Effector memory CD4-positive, alpha-beta T cell (primary cell): ENCODE data around the gene SPOCK2.

Experiments
- DNase-seq, 3 donors: peaks; one replicate each; pipeline ENCODE4 v3.0.0-alpha.2; 2020
- H3K27ac ChIP-seq: 2 replicates; pipeline ENCODE4 v1.7.0; 2013; ENCODE audit warnings: mild to moderate bottlenecking, low read length, moderate library complexity; ENCODE audit not compliant: insufficient read depth, poor library complexity, severe bottlenecking
- H3K27me3 ChIP-seq: replicated peaks from 2 replicates; pipeline ENCODE4 v1.7.0; 2013; ENCODE audit warnings: mild to moderate bottlenecking, low read length; ENCODE audit not compliant: insufficient read depth, control insufficient read depth, poor library complexity, severe bottlenecking
- H3K36me3 ChIP-seq: 2 replicates; pipeline ENCODE4 v1.7.0; 2013; ENCODE audit warnings: mild to moderate bottlenecking, low read length, moderate library complexity; ENCODE audit not compliant: control insufficient read depth, insufficient read depth
- H3K4me1 ChIP-seq: 2 replicates; pipeline ENCODE4 v1.7.0; 2013; ENCODE audit warnings: low read length, mild to moderate bottlenecking; ENCODE audit not compliant: control insufficient read depth, insufficient read depth, poor library complexity, severe bottlenecking
- H3K4me3 ChIP-seq: 2 replicates; pipeline ENCODE4 v1.7.0; 2013; ENCODE audit warnings: low read length, low read depth, mild to moderate bottlenecking; ENCODE audit not compliant: insufficient read depth, poor library complexity, severe bottlenecking
- H3K9me3 ChIP-seq: 2 replicates; pipeline ENCODE4 v1.7.0; 2013; ENCODE audit warnings: mild to moderate bottlenecking, low read length, moderate library complexity; ENCODE audit not compliant: control insufficient read depth

SPOCK2 gene

DNA sequence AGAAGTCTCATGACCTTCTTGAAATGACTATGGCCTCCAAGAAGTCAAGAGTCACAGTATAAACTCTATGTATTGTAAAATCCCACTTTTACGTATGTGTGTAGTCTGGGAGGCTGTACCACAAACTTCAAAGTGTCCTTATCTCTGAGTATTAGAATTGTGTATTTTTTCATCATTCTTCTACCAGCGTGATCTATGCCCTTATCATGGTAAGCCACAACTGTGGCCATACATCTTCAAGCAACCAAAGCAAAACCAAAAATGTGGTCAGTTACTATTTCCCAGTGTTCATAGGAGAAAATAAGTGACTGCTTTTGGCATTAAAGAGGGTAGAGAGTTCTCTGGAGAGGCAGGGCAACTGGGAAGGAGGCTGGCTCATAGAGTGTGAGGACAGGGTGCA, 42.8 kb downstream of the SPOCK2 start:
- Histone ChIP-seq H3K27me3 (no peaks in the 10 kb centered on the region), H3K4me3 (no peak overlapping the region), H3K36me3 (no peaks in the 10 kb centered on the region), H3K4me1 (no peaks in the 10 kb centered on the region), H3K27ac (no peak overlapping the region), H3K9me3 (no peaks in the 10 kb centered on the region)
- no peak for DNase-seq

DNA sequence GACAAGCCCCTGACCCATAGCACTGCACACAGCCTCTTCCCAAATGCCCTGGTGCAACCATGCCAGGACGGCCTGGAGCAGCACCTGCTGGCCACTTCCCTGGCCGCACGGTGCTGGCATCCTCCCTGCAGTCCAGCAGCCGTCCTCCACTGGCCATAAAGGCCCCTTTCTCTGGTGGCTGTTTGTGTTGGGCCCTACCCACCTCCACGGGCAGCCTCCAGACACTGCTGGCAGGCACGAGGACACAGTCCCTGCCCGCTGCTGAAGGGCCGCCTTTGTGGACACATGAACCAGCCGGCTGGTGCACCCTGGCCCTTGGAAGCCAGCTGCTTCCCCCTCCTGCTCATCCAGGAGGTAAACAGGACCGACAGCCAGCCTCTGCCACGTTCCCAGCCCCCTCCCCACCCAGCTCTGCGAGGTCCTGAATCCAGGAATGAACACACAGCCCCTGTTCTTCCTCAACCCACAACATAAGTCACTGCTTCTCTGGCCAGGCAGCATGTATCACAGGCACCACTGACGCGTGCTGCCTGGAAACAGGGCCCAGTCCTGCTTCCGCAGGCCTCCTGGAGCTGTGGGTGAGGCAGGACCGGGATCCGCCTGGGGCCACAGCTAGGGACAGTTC, 43.8 kb downstream of the SPOCK2 start:
- no peak for DNase-seq
- H3K9me3 ChIP-seq, result no peaks in the 10 kb centered on the region
- no peak overlapping the region for H3K4me3 ChIP-seq
- H3K27me3 ChIP-seq, result no peaks in the 10 kb centered on the region
- no peaks in the 10 kb centered on the region for H3K4me1 ChIP-seq
- no peak overlapping the region for H3K27ac ChIP-seq
- H3K36me3 ChIP-seq, result no peaks in the 10 kb centered on the region

DNA sequence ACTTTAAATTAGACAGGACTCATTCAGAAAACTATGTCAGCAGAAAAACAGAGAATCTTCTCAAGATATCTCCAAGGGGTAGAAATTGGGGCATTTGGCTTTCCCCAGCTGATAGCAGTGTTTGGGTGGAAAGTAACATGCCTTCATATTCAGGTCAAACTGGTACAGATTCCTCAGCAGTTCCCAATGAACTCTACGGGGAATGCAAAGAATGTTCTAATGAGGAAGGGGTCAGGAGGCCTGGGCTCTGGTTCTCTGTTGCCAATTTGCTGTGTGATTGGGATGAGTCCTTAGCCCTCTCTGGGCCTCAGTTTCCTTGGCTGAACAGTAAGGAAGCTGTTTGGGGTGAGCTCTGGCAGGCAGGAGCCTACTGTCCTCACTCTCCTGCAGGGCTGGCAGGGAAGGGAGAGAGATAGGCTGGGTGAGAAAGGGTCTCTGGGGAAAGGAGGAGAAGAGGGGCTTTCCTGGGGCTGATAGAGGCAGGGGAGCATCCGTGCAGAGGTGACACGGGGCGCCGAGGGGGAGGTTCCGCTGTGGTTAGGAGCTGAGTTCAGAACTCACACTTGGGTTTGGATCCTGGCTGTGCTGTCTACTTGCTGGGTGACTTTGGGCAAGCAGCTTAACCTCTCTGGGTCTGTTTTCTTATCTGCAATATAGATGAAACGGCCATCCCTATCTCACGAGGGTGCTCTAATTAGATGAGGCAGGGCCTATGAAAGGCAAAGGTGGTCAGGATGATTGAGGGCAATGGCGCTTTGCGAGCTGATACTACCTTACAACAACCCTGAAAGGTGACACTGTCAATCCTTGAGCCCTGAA, 45.1 kb downstream of the SPOCK2 start:
- DNase-seq, result no peak
- no peaks in the 10 kb centered on the region for H3K36me3 ChIP-seq
- no peaks in the 10 kb centered on the region for H3K4me1 ChIP-seq
- no peaks in the 10 kb centered on the region for H3K27me3 ChIP-seq
- H3K9me3 ChIP-seq, result no peaks in the 10 kb centered on the region
- H3K4me3 ChIP-seq, result no peak overlapping the region
- H3K27ac ChIP-seq, result no peak overlapping the region

DNA sequence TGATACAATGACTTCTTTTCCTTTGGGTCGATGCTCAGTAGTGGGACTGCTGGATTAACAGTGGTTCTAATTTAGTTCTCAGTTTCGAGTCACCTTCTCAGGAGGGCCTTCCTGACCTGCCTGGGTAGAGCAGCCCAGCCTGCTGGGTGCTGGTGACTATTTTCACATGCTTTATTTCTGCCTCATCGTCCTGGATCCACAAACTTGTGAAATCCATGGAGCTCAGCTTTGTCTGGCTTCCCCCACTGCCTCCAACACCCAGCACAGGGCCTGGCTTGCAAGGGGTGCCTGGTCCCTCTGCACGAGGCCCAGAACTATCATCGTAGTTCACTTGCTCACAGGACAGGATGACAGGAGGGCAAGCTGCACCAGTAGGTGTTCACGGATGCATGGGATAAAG, 46.9 kb downstream of the SPOCK2 start:
- Histone ChIP-seq H3K4me3 (no peak overlapping the region), H3K27ac (no peak overlapping the region), H3K27me3 (no peaks in the 10 kb centered on the region), H3K9me3 (no peaks in the 10 kb centered on the region), H3K4me1 (no peaks in the 10 kb centered on the region), H3K36me3 (no peaks in the 10 kb centered on the region)
- DNase-seq, result no peak

DNA sequence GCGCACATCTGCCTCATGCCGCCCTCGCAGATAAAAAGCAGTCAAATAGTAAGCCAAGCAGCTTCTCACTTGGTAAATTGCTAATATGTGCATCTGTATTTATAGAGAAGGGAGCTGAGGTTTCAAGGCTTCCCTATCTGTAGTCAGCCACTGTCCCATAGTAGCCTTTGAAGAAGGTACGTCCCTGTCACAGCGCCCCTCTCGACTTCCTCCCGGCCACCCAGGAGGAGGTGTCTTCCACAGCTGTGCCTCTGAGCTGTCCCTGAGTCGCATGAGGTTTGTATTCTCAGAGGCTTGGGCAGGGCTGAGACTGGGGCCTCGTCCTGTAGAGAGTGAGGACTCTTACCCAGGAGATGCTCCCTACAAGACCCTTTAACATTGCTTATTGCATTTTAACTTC, 49.0 kb downstream of the SPOCK2 start:
- Histone ChIP-seq H3K9me3 (no peaks in the 10 kb centered on the region), H3K36me3 (no peaks in the 10 kb centered on the region), H3K4me3 (no peak overlapping the region), H3K27me3 (no peaks in the 10 kb centered on the region), H3K27ac (no peak overlapping the region), H3K4me1 (no peaks in the 10 kb centered on the region)
- no peak for DNase-seq

DNA sequence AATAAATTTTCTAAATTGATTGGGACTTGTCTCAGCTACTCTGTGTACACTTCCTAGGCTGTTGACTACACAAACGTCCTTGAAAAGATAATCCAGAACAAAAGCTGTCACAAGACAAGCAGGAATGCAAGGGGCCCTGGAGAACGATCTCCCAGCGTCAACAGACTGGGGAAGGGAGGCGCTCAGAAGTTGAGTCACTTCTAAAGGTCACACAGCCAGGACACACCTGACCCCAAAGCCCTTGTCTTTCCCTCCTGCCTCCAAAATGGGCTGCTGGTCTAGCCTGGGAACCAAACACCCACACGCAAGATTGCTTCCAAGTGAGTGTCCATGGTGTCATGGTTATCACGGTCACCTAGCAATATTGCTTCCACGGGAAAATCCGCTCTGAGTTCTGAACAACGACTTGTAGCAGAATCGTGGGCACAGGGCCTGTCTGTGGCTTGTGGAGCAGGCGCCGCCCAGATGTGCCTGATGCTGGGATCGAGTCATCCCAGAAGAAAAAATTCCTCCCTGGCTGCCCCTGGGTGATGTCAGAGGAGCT, 49.8 kb downstream of the SPOCK2 start:
- Histone ChIP-seq H3K36me3 (no peaks in the 10 kb centered on the region), H3K27ac (no peak overlapping the region), H3K4me1 (no peaks in the 10 kb centered on the region), H3K27me3 (no peaks in the 10 kb centered on the region), H3K4me3 (no peak overlapping the region), H3K9me3 (no peaks in the 10 kb centered on the region)
- no peak for DNase-seq

DNA sequence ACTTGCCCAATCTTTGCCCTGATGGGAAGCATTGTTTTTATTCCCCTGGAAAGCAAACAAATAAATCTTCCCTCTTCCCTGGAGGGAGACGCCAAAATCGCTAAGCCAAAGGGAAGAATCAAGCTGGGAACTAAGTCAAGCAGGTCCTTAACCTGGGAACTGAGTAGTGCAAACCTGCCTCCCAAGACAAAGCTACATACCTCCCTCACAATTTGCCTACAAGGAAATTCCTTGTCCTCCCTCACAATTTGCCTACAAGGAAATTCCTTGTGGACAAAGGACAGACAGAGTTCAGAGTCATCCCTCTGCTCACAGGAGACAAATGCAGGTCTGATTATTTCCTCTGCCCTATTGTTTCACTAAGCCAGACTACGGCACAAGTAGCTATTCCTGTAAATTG, 50.5 kb downstream of the SPOCK2 start:
- Histone ChIP-seq H3K4me3 (no peak overlapping the region), H3K27ac (no peak overlapping the region), H3K27me3 (no peaks in the 10 kb centered on the region), H3K4me1 (no peaks in the 10 kb centered on the region), H3K36me3 (no peaks in the 10 kb centered on the region), H3K9me3 (no peaks in the 10 kb centered on the region)
- no peak for DNase-seq

DNA sequence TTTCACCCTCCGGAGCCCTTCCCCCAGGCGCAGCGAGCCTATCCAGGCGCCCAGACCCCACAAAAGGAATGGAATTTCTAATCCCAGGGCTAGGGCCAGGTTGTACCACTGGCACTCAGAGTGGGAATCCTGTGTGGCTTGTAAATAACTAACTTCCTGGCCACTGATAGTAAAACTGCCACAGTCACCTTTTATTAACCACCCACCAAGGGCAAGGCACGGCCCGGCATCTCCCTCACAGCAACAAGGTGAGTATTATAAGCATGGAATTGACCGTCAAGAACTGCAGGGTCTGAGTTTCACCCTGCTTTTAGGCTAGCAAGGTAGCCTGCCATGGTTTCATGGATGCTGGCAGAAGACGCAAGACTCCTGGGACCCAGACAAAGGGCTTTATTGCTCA, 51.1 kb downstream of the SPOCK2 start:
- no peak overlapping the region for H3K4me3 ChIP-seq
- H3K27me3 ChIP-seq, result peaks cover 2% of the 10 kb centered on the region
- no peaks in the 10 kb centered on the region for H3K36me3 ChIP-seq
- DNase-seq, result no peak
- H3K27ac ChIP-seq, result no peak overlapping the region
- no peaks in the 10 kb centered on the region for H3K9me3 ChIP-seq
- no peaks in the 10 kb centered on the region for H3K4me1 ChIP-seq

DNA sequence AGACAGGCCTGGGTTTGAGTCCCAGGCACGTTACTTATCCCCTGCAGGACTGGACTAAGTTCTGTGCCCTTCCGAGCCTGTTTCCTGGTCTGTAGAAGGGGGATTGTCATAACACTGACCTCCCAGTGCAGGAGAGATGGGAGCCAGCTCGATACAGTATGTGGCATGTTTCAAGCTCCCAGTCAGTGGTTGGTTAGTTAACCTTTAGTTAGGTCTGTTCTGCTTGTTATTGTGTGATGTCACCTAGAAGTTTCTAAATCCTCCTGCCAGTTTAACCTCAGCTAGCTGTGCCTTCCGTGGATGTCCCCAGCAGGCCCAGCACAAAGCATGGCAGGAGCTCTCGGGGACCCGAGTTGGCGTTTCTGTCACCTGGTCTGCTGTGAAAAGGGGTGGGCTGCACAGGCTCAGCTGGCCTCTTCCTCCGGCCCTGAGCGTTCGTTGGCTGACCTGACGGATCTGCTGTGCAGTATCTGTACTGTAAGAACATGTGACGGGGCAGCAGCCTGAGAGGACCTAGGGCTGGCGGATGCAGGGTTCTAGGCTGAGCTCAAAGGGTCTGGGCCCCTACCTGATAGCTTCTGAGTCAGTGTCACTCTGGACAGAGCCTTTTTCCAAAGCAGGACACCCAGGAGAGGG, 53.0 kb downstream of the SPOCK2 start:
- no peaks in the 10 kb centered on the region for H3K4me1 ChIP-seq
- no peak overlapping the region for H3K27ac ChIP-seq
- no peak for DNase-seq
- no peaks in the 10 kb centered on the region for H3K9me3 ChIP-seq
- H3K4me3 ChIP-seq, result no peak overlapping the region
- H3K36me3 ChIP-seq, result no peaks in the 10 kb centered on the region
- peaks cover 3% of the 10 kb centered on the region for H3K27me3 ChIP-seq

DNA sequence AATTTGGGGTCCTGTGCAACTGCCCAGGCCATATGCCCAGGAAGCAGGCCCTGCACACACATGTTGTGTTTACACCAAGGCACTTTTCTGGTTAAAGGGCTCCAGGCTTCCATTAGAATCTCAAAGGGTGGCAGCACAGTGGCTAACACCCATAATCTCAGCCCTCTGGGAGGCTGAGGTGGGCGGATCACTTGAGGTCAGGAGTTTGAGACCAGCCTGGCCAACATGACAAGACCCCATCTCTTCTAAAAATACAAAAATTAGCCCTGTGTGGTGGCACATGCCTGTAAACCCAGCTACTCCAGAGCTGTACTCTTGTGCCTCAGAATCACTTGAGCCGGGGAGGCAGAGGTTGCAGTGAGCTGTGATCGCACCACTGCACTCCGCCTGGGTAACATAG, 53.6 kb downstream of the SPOCK2 start:
- no peak for DNase-seq
- no peak overlapping the region for H3K4me3 ChIP-seq
- no peaks in the 10 kb centered on the region for H3K9me3 ChIP-seq
- H3K27me3 ChIP-seq, result peaks cover 3% of the 10 kb centered on the region
- no peaks in the 10 kb centered on the region for H3K4me1 ChIP-seq
- H3K27ac ChIP-seq, result no peak overlapping the region
- no peaks in the 10 kb centered on the region for H3K36me3 ChIP-seq
